ENCODE data around the gene SLC48A1. TPM values are rescaled to one million over a fixed set of nuclear protein-coding genes. Genes with fewer than 3 reads are reported as not detected.
A peak's percentile ranks its signal among the peaks of the same experiment; 100 is the strongest.

The SLC48A1 gene
- polyA plus RNA-seq, 1 of the 3 experiments (the other 2 are of a cell fraction): 7.3 TPM

GRCh38 chr12:47740606-47741339 lies 32.3 kb upstream of the SLC48A1 start:
- no peaks in the 10 kb centered on the region for H3K36me3 ChIP-seq (replicated peaks in 1 of 2; ENCODE audit: control insufficient read depth in 1 of 2, insufficient read depth in 2 of 2, low read length in 1 of 2)
- TF ChIP-seq FOXM1 (IDR thresholded peaks at IDR 0.05; ENCODE audit: low read depth) (no peak), JUND (IDR thresholded peaks at IDR 0.05) (no peak), USF1 (IDR thresholded peaks at IDR 0.05; ENCODE audit: borderline replicate concordance, low read depth) (no peak), CTCF (IDR thresholded peaks at IDR 0.05) (no peak), RXRA (IDR thresholded peaks at IDR 0.05; ENCODE audit: borderline replicate concordance, low read depth) (no peak), POLR2AphosphoS5 (IDR thresholded peaks at IDR 0.05; ENCODE audit: low read depth, low read length) (no peak)
- ChIA-PET CTCF (interaction anchor here (0.9 to 43.0 kb wide), 13 partner anchors 16 to 208 kb away, joined by 3 to 1294 read pairs (median 19); partner anchors contain the start of genes ENDOU, RAPGEF3 and SLC48A1), POLR2A (interaction anchor here (0.7 kb wide), 1 partner anchor 36 kb away, joined by 3 read pairs; no protein-coding TSS in a partner anchor)
- H3K9me3 ChIP-seq: no peaks in the 10 kb centered on the region
- H3K79me2 ChIP-seq (ENCODE audit: insufficient read depth): no peaks in the 10 kb centered on the region
- peak overlapping the region in 1 of 2 experiments; percentile 50; a peak in 2 of 4 replicates for H3K27ac ChIP-seq (ENCODE audit: low read depth in 2 of 2, low read length in 1 of 2)
- H3K9me2 ChIP-seq: no peaks in the 10 kb centered on the region
- no peaks in the 10 kb centered on the region for H3F3A ChIP-seq (replicated peaks; ENCODE audit: insufficient read depth)
- no peaks in the 10 kb centered on the region for H3K27me3 ChIP-seq (ENCODE audit: insufficient read depth)
- no peak overlapping the region for H2AFZ ChIP-seq (ENCODE audit: low read depth)
- peaks cover 20 to 55% of the 10 kb centered on the region in 2 experiments; a peak in 3 of 4 replicates for H3K4me1 ChIP-seq (ENCODE audit: control insufficient read depth in 1 of 2, insufficient read depth in 2 of 2, low read depth in 1 of 2, low read length in 1 of 2)
- no peak overlapping the region for H3K9ac ChIP-seq
- WGBS (ENCODE audit: low lambda C conversion rate): 87% methylated on average over 10 of the region's 21 CpGs
- H4K20me1 ChIP-seq (ENCODE audit: insufficient read depth): no peaks in the 10 kb centered on the region
- DNase-seq: peak; percentile 31
- H3K4me2 ChIP-seq: 0 out of 2 replicates have a peak overlapping the region, but pooled peaks have one; percentile 44
- H3K4me3 ChIP-seq (ENCODE audit: low read depth in 2 of 2, low read length in 1 of 2): no peak overlapping the region

GRCh38 chr12:47741340-47741703 lies 31.7 kb upstream of the SLC48A1 start:
- H3K9ac ChIP-seq: no peak overlapping the region
- ChIA-PET POLR2A (interaction anchor here (0.7 kb wide), 1 partner anchor 36 kb away, joined by 3 read pairs; no protein-coding TSS in a partner anchor), CTCF (interaction anchor here (0.6 to 43.0 kb wide), 25 partner anchors 16 to 403 kb away, joined by 3 to 1294 read pairs (median 6); partner anchors contain the start of genes ENDOU, RAPGEF3 and SLC48A1)
- H3K4me3 ChIP-seq (ENCODE audit: low read depth in 2 of 2, low read length in 1 of 2): no peak overlapping the region
- no peaks in the 10 kb centered on the region for H4K20me1 ChIP-seq (ENCODE audit: insufficient read depth)
- peak overlapping the region in 1 of 2 experiments; percentile 50; a peak in 2 of 4 replicates for H3K27ac ChIP-seq (ENCODE audit: low read depth in 2 of 2, low read length in 1 of 2)
- no peaks in the 10 kb centered on the region for H3K9me2 ChIP-seq
- H3K4me2 ChIP-seq: 0 out of 2 replicates have a peak overlapping the region, but pooled peaks have one; percentile 44
- WGBS (ENCODE audit: low lambda C conversion rate): 0% methylated on average over 2 of the region's 4 CpGs
- no peaks in the 10 kb centered on the region for H3K9me3 ChIP-seq
- no peaks in the 10 kb centered on the region for H3F3A ChIP-seq (replicated peaks; ENCODE audit: insufficient read depth)
- H3K79me2 ChIP-seq (ENCODE audit: insufficient read depth): no peaks in the 10 kb centered on the region
- peaks cover 20 to 50% of the 10 kb centered on the region in 2 experiments; a peak in 3 of 4 replicates for H3K4me1 ChIP-seq (ENCODE audit: control insufficient read depth in 1 of 2, insufficient read depth in 2 of 2, low read depth in 1 of 2, low read length in 1 of 2)
- H3K27me3 ChIP-seq (ENCODE audit: insufficient read depth): no peaks in the 10 kb centered on the region
- no peaks in the 10 kb centered on the region for H3K36me3 ChIP-seq (replicated peaks in 1 of 2; ENCODE audit: control insufficient read depth in 1 of 2, insufficient read depth in 2 of 2, low read length in 1 of 2)
- H2AFZ ChIP-seq (ENCODE audit: low read depth): no peak overlapping the region
- peak; percentile 79 for DNase-seq
- TF ChIP-seq TEAD4 (IDR thresholded peaks at IDR 0.05; ENCODE audit: borderline replicate concordance, insufficient read depth) (no peak), POLR2AphosphoS5 (IDR thresholded peaks at IDR 0.05; ENCODE audit: low read depth, low read length) (no peak), SMC3 (IDR thresholded peaks at IDR 0.05; ENCODE audit: low read depth, low read length) (no peak), ZBTB33 (IDR thresholded peaks at IDR 0.05; ENCODE audit: borderline replicate concordance, low read depth) (no peak), MAX (IDR thresholded peaks at IDR 0.05; ENCODE audit: low read depth) (no peak), MEF2A (IDR thresholded peaks at IDR 0.05; ENCODE audit: borderline replicate concordance, low read depth) (no peak), JUND (IDR thresholded peaks at IDR 0.05) (no peak), RXRA (IDR thresholded peaks at IDR 0.05; ENCODE audit: borderline replicate concordance, low read depth) (no peak), IRF3 (IDR thresholded peaks at IDR 0.05; ENCODE audit: low read depth, low read length) (no peak), GATA2 (CRISPR knock-in tag; IDR thresholded peaks at IDR 0.05) (peak; percentile 32; the same call in 1 of the 2 replicates), SIN3A (IDR thresholded peaks at IDR 0.05; ENCODE audit: borderline replicate concordance, low read depth, low read length) (no peak), FOXJ3 (CRISPR knock-in tag; IDR thresholded peaks at IDR 0.05) (0 out of 2 replicates have a peak, but pooled peaks have one; percentile 25), USF2 (IDR thresholded peaks at IDR 0.05; ENCODE audit: borderline replicate concordance, low read depth, low read length) (no peak), FOSL2 (IDR thresholded peaks at IDR 0.05; ENCODE audit: borderline replicate concordance, low read depth) (no peak), GABPA (IDR thresholded peaks at IDR 0.05; ENCODE audit: low read depth) (no peak)

All from SK-N-SH (cell line).